ENCODE data around the gene PDZD4.

Gene PDZD4

GRCh38 chrX:153782313-153782712 lies 48.0 kb downstream of the PDZD4 start:
- DNase-seq: no peak

GRCh38 chrX:153781428-153782047 lies 48.8 kb downstream of the PDZD4 start:
- no peak for DNase-seq

GRCh38 chrX:153780678-153781427 lies 49.5 kb downstream of the PDZD4 start, which contains the start of gene SRPK3:
Gene SRPK3 (plus strand): TSS chrX:153781041. CDS start chrX:153781087, 46 bp downstream.
- DNase-seq: no peak

GRCh38 chrX:153779891-153780677 lies 50.3 kb downstream of the PDZD4 start:
- no peak for DNase-seq

GRCh38 chrX:153778684-153779101 lies 51.7 kb downstream of the PDZD4 start:
- no peak for DNase-seq

- DNase-seq: no peak
Observed at GRCh38 chrX:153778181-153778580, 52.2 kb downstream of the PDZD4 start.

- no peak for DNase-seq
Observed at GRCh38 chrX:153777261-153778090, 52.9 kb downstream of the PDZD4 start.

- no peak for DNase-seq
Observed at GRCh38 chrX:153776611-153777045, 53.7 kb downstream of the PDZD4 start.

GRCh38 chrX:153776120-153776599 lies 54.2 kb downstream of the PDZD4 start:
- DNase-seq: no peak

GRCh38 chrX:153775293-153776119 lies 54.8 kb downstream of the PDZD4 start:
- peak; percentile 36 for DNase-seq

- peak; percentile 30 for DNase-seq
Observed at GRCh38 chrX:153774576-153775292, 55.6 kb downstream of the PDZD4 start.

- peak; percentile 46 for DNase-seq
Observed at GRCh38 chrX:153773741-153774575, 56.4 kb downstream of the PDZD4 start.

GRCh38 chrX:153773218-153773611 lies 57.1 kb downstream of the PDZD4 start:
- peak; percentile 28 for DNase-seq

- peak; percentile 25 for DNase-seq
Observed at GRCh38 chrX:153772316-153773217, 57.8 kb downstream of the PDZD4 start.

GRCh38 chrX:153771415-153772315 lies 58.7 kb downstream of the PDZD4 start:
- peak; percentile 56 for DNase-seq

GRCh38 chrX:153770601-153771414 lies 59.5 kb downstream of the PDZD4 start:
- DNase-seq: peak; percentile 34

Measured in activated effector memory CD4-positive, alpha-beta T cell treated with anti-CD3 and anti-CD28 coated beads, Interleukin-2, amount 50 U/mL, for 16 hours (primary cell).